Measurements from ENCODE around the gene GPBP1. TPM values are rescaled to one million over a fixed set of nuclear protein-coding genes. Genes with fewer than 3 reads are reported as not detected.
"Not testable (repeated sequence)": the region's sequence is repeated elsewhere in the genome, so short reads cannot be mapped to it uniquely, and the experiment has no call there.

The GPBP1 gene
- total RNA-seq, 1 donor from 2014 or later, result 58.9 TPM

- no peak for ATAC-seq
- intact Hi-C loops (cut with DNase I), result no loop called here
- no peak for DNase-seq (ENCODE audit: missing footprints)
Observed at GRCh38 chr5:57246426-57246825, 72.6 kb downstream of the GPBP1 start.

- no peak for DNase-seq (ENCODE audit: missing footprints)
- no peak for ATAC-seq
- intact Hi-C loops (cut with DNase I), result no loop called here
Observed at GRCh38 chr5:57247765-57248164, 73.9 kb downstream of the GPBP1 start.

- intact Hi-C loops (cut with DNase I), result no loop called here
- ATAC-seq (no peak), DNase-seq (ENCODE audit: missing footprints) (no peak)
Observed at GRCh38 chr5:57249265-57249874, 75.5 kb downstream of the GPBP1 start.

DNA sequence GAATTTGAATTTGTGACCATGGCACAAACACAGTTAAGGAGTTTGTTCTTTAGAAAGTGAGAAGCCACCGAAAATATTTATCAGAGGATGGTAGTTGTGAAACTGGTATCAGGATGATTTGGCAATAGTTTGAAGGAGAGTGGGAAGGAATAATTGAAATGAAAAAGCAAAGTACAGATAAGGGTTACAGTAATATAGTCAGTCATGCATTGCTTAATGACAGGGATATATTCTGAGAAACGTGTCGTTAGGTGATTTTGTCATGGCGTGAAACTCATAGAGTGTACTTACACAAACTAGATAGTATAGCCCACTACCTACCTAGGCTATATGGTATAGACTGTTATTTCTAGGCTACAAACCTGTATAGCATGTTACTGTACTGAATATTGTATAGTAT lies 84.2 kb downstream of the GPBP1 start:
- DNase-seq (ENCODE audit: missing footprints) (no peak), ATAC-seq (no peak)
- intact Hi-C loops (cut with DNase I), result no loop called here

DNA sequence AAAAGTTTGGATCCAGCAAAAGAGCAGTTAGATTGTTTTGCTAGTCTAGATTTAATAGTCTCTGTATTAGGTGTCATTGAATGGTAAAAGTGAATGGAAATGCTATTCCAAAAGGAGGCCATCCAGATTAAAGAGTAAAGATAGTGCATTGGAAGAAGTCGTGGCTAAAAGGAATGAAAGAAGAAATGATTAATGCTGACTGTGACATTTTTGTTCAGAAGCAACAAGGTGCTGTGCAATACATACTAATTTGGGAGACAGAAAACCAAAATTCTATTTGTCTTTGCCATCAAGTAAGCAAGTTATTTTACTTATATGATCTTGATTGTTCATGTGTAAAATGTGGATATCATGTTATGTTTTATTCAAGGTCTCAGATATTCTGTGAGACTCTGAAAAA lies 85.1 kb downstream of the GPBP1 start:
- intact Hi-C loops (cut with DNase I), result no loop called here
- ATAC-seq, result no peak

DNA sequence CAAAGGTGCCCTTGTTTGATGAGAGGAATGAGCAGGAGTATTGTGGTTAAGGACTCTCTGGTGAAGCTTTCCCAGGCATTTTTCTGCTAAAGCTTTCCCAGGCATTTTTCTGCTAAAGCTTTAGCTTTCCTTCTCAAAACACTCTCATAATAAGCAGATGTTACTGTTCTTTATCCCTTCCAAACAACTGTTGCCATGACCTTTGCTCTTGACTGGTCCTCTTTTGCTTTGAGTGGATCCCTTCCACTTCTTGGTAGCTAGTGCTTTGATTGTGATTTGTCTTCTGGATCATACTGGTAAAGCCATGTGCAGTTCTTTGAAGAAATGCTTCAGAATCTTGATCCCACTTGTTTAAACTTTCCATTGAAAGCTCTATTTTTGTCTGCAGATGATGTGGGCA lies 85.8 kb downstream of the GPBP1 start:
- intact Hi-C loops (cut with DNase I), result no loop called here
- DNase-seq (ENCODE audit: missing footprints), result no peak
- ATAC-seq, result no peak

More for the DNA sequence above, 85.1 kb downstream of the GPBP1 start:
- no peak for DNase-seq (ENCODE audit: missing footprints)

GRCh38 chr5:57262541-57262940 lies 88.7 kb downstream of the GPBP1 start:
- intact Hi-C loops (cut with DNase I), result no loop called here
- no peak for ATAC-seq
- DNase-seq (ENCODE audit: missing footprints), result no peak

- intact Hi-C loops (cut with DNase I), result no loop called here
- ATAC-seq (no peak), DNase-seq (ENCODE audit: missing footprints) (no peak)
Observed at GRCh38 chr5:57267805-57268204, 93.9 kb downstream of the GPBP1 start.

- intact Hi-C loops (cut with DNase I), result loop anchor here (5.0 kb wide), 1 partner anchor 374 kb away; no protein-coding TSS in a partner anchor
- DNase-seq (ENCODE audit: missing footprints) (no peak), ATAC-seq (no peak)
Observed at GRCh38 chr5:57276353-57276752, 102.5 kb downstream of the GPBP1 start.

GRCh38 chr5:57277085-57277484 lies 103.2 kb downstream of the GPBP1 start:
- ATAC-seq (no peak), DNase-seq (ENCODE audit: missing footprints) (no peak)
- intact Hi-C loops (cut with DNase I), result loop anchor here (5.0 kb wide), 1 partner anchor 375 kb away; no protein-coding TSS in a partner anchor

DNA sequence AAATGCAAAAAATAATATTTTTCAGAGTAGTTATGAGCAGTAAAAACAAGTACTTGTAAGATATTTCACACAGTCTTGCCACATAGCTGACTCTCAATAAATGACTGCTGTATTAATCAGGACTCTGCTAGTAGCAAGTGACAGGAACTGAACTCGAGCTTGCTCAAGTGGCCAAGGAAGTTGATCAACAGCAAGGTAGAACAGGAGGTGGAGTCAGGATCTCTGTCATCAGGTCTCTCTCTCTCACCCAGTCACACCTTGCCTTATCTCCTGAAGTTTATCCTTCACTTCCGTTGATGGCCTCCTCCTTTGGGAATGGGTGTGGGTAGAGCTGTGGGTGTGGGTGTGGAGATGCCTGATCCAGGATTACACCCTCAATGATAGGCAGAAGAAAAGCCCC lies 107.0 kb downstream of the GPBP1 start:
- DNase-seq (ENCODE audit: missing footprints), result no peak
- intact Hi-C loops (cut with DNase I), result no loop called here
- no peak for ATAC-seq

DNA sequence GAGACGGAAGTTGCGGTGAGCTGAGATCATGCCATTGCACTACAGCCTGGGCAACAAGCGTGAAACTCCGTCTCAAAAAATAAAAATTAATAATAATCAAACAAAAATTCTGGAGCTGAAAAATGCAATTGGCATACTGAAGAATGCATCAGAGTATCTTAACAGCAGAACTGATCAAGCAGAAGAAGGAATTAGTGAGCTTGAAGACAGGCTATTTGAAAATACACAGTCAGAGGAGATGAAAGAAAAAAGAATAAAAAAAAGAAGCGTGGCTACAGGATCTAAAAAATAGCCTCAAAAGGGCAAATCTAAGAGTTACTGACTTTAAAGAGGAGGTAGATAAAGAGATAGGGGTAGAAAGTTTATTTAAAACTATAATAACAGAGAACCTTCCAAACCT lies 111.2 kb downstream of the GPBP1 start:
- intact Hi-C loops (cut with DNase I); ATAC-seq; DNase-seq (ENCODE audit: missing footprints): not testable (repeated sequence)

DNA sequence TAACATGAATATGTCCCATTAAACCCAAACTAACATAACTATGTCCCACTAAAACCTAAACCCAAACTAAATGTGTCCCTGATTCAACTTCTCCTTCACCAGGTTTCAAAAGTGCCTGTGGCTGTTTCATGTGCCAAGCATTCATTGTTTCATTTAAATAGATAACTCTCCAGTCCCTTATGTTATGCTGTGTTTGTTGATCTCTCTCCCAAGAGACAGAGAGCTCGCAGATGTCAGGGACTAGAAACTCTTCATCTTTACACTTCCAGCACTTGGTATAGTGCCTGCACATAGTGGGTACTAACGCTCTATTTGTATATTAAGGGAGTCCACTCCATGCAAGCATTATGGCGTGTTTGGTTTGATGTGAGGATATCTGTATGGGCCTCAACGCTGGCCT lies 118.0 kb downstream of the GPBP1 start:
- intact Hi-C loops (cut with DNase I), result loop anchor here (10.0 kb wide), 2 partner anchors 143 to 363 kb away; no protein-coding TSS in a partner anchor
- ATAC-seq, result peak; percentile 65
- no peak for DNase-seq (ENCODE audit: missing footprints)

GRCh38 chr5:57292336-57292735 lies 118.5 kb downstream of the GPBP1 start:
- no peak for ATAC-seq
- DNase-seq (ENCODE audit: missing footprints), result no peak
- intact Hi-C loops (cut with DNase I), result loop anchor here (10.0 kb wide), 2 partner anchors 142 to 362 kb away; no protein-coding TSS in a partner anchor

DNA sequence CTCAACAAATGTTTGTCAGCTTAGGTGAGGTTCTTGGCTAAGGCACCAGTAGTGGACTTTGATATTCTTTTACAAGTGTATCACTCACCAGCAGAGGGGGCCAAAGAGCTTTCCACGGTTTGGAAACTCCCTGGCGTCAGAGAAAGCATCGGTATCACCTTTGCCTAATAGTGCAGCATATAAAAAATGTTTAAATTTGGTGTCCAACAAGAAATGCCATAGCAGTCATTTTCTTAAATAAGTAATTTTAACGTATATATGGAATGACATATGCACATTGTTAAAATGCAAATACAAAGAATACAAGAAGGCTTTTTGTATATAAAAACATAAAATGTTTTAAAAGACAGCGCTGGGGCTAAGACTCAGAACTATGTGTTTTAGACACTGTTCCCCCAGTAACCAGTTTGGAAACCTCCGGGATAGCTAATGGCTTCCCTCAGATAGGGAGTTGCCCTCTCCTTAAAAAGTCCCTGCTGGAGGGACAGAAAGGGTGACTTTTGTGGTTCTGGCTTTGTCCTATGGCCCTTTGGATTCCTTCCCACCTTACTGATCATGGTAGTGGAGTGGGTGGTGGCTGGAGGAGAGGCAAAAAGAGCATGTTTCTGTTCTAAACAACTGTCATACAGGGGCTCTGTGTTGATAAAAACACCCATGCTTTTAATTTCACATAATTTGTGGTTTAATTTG lies 124.6 kb downstream of the GPBP1 start:
- peak; percentile 89 for ATAC-seq
- intact Hi-C loops (cut with DNase I), result loop anchor here (1.0 to 10.0 kb wide), 6 partner anchors 136 to 1162 kb away; partner anchors contain the start of gene PLK2
- DNase-seq (ENCODE audit: missing footprints), result no peak

- DNase-seq (ENCODE audit: missing footprints), result no peak
Observed at GRCh38 chr5:57298985-57299491, 125.2 kb downstream of the GPBP1 start.

GRCh38 chr5:57299986-57300385 lies 126.1 kb downstream of the GPBP1 start:
- ATAC-seq, result no peak

More at GRCh38 chr5:57298985-57299491, 125.2 kb downstream of the GPBP1 start:
- peak; percentile 74 for ATAC-seq
- intact Hi-C loops (cut with DNase I), result loop anchor here (1.0 to 10.0 kb wide), 6 partner anchors 136 to 1161 kb away; partner anchors contain the start of gene PLK2

GRCh38 chr5:57302164-57302563 lies 128.3 kb downstream of the GPBP1 start:
- DNase-seq (ENCODE audit: missing footprints) (no peak), ATAC-seq (no peak)
- intact Hi-C loops (cut with DNase I), result no loop called here

More at GRCh38 chr5:57299986-57300385, 126.1 kb downstream of the GPBP1 start:
- DNase-seq (ENCODE audit: missing footprints), result no peak
- intact Hi-C loops (cut with DNase I), result loop anchor here (2.0 to 10.0 kb wide), 5 partner anchors 135 to 587 kb away; no protein-coding TSS in a partner anchor

DNA sequence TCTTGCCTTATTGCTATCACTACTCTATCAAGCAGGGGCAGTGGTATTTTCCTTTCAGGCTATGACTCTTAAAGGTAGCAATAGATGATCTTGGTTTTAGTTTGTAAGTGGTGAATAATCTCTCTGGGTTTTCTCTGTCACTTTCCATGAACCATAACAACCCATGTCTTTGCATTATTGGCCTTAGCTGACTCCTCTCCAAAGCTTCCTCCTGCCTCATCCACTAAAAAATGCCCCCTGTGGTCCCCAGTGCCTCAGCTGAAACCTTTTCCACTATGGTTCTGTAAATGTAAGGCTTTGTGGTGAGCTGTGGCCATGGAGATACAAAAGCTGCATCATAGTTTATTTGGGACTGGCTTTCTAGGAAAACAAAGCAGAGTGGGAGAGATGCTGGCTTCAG lies 128.8 kb downstream of the GPBP1 start:
- intact Hi-C loops (cut with DNase I), result no loop called here
- DNase-seq (ENCODE audit: missing footprints) (no peak), ATAC-seq (no peak)

DNA sequence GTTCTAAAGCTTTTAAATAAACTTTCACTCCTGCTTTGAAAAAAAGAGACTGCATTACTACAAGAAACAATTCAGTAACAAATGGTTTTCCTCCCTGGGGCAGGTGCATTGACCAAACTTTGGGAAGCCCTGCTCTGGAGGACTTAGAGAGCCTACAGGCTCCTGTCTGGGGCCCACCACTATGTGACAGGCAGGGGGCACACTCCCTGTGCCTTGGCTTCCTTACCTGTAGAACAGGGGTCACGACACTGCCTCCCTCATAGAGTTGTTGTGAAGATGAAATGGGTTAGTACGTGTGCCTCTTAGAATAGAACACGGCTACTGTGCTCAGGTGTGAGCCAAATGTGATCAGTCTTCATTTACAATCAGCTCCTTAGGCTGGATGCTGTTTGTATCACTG lies 130.1 kb downstream of the GPBP1 start:
- no peak for ATAC-seq
- intact Hi-C loops (cut with DNase I), result no loop called here

More for the DNA sequence above, 130.1 kb downstream of the GPBP1 start:
- no peak for DNase-seq (ENCODE audit: missing footprints)
